Adipose tissue (tissue), 3 donors: ENCODE data around the gene HES5. TPM values are rescaled to one million over a fixed set of nuclear protein-coding genes. Genes with fewer than 3 reads are reported as not detected.

Experiments
- polyA plus RNA-seq, 3 donors: library from polyadenylated mRNA; stranded (reverse); fragments of 200-250 nt; gene quantifications; one replicate each; pipeline ENCODE4 v1.2.3, GENCODE V29; 2013
- donor health status: healthy with polysubstance abuse.
- donor health status: Bipolar disorder and iron deficiency.
- donor health status: healthy.

Gene HES5
- polyA plus RNA-seq, 3 donors, result 0.10 to 0.15 TPM; not detected in 1

Other genes with a start within 250 kb of the HES5 start
- 1 to 10 TPM; 3.1 to 5.3 (median 3.2) TPM for gene MORN1, start 138.7 kb downstream of the HES5 start, polyA plus RNA-seq
- gene RER1, start 138.4 kb downstream of the HES5 start, polyA plus RNA-seq, result 10 to 100 TPM; 54.8 to 89.2 (median 59.0) TPM
- gene PEX10, start 117.7 kb downstream of the HES5 start, polyA plus RNA-seq, result 10 to 100 TPM; 13.8 to 30.2 (median 18.8) TPM
- gene PLCH2, start 54.0 kb downstream of the HES5 start, polyA plus RNA-seq, result 1 to 10 TPM in 1 of 3 donors, under 1 TPM in 2; 0.45 to 2.2 (median 0.62) TPM
- gene PANK4, start 3.7 kb downstream of the HES5 start, polyA plus RNA-seq, result 10 to 100 TPM in 2 of 3 donors, 1 to 10 TPM in 1; 8.9 to 14.5 (median 10.8) TPM
- gene TNFRSF14, start 26.1 kb upstream of the HES5 start, polyA plus RNA-seq, result 10 to 100 TPM; 21.8 to 92.2 (median 46.4) TPM
- gene PRXL2B, start 56.5 kb upstream of the HES5 start, polyA plus RNA-seq, result 1 to 10 TPM; 6.5 to 9.8 (median 8.5) TPM
- gene MMEL1, start 102.8 kb upstream of the HES5 start, polyA plus RNA-seq, result 1 to 10 TPM; 3.0 to 7.0 (median 3.8) TPM